GM10847 (cell line): Measurements from ENCODE around the gene UBE2D2.

ENCODE experiments used
- POLR2A ChIP-seq: IDR thresholded peaks from 2 replicates; pipeline ENCODE4 v1.6.1; 2011; ENCODE audit not compliant: insufficient read length; ENCODE audit errors: extremely low read depth

UBE2D2 gene

DNA sequence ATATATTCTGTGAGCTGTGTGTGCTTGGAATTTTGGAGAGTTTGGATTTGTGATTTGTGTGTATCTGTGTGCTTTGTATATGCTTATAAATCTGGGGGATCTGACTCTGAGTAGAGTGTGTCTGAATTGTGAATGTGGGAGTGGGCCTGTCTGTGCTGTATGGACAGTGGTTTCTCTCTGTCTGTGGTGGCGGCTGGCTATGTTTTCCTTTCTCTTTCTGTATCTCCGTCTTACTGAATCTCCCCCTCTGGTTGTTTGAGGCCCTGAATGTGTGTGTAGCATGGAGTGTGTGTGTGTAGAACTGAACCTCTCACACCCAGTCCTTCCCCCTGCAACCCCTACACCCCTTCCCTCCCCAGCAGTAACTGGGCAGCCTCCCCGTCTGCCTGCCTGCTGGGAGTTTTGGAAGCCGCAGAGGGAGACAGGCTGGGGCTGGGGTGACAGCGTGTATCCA, 91.7 kb downstream of the UBE2D2 start:
- TF ChIP-seq POLR2A, result no peak

DNA sequence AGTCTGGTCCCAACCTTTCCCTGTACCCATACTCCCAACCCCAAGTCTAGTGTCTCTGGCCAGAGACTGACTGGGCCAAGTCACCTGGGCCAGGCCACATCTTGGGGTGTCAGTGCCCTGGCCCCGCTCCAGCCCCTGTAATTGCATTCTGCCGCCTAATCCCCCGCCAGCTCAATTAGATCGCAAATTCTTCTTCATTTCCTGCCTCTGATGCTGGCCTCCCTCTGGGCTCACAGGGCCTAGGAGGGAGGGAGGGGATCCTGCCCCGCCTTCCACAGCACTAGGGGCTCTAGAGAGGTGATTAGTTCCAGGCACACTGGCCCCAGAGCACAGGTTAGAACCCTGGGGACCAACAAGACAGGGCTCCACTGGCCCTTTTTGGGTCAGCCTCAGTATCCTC, 92.5 kb downstream of the UBE2D2 start:
- TF ChIP-seq POLR2A, result no peak

GRCh38 chr5:139654464-139654863, 93.3 kb downstream of the UBE2D2 start:
- no peak for TF ChIP-seq POLR2A

DNA sequence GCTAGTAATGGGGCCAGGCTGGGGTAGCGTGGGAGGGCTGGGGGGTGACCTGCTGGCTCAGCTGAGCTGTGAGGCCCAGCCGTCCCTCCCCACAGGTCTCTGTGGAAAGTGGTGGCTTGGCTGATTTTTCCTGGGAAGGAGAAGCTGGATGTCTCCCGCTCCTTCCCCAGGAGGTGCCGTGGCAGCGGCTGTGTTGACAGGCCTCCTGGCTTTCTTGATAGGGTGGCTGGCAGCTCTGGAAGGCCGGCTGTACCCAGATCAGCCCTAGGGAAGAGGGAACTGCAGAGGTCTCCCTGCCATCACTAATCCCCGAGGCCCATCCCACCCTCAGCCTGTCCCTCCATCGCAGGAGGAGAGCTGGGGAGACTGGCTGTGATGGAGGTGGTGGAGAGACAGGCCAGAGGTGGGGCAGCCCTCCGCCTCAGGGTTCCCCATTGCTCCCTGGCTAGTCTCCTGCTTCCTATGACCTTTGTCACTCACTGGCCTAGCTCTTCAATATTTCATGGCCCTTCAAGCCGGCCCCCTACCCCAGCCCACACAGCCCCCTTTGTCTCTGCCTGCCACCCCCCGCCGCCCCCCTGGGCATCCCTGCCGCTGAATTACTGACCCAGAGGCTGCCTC, 93.8 kb downstream of the UBE2D2 start:
- no peak for TF ChIP-seq POLR2A

GRCh38 chr5:139655727-139656271, 94.7 kb downstream of the UBE2D2 start:
- TF ChIP-seq POLR2A, result no peak

- TF ChIP-seq POLR2A, result no peak
Observed at GRCh38 chr5:139657363-139658321, 96.5 kb downstream of the UBE2D2 start.

DNA sequence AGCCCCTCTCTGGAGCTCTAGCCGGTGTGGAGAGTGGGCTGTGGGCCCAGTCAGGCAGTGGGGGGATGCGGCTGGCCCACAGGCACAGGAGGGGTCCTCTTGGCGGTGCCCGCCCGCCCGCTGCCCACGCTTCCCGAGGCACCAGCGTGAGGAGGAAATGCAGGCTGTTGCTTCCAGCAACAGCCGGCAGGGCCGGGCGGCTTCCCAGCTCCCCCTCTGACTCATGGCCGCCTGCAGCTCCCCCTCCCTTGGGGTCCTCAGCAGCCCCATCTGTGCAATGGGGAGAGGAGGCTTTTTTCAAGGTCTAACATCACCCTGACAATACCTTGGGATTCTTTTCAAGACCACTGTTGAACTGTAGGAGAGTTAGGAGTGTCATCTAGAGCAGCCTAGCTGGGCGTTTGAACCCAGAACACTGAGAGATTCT, 97.4 kb downstream of the UBE2D2 start:
- TF ChIP-seq POLR2A, result no peak

DNA sequence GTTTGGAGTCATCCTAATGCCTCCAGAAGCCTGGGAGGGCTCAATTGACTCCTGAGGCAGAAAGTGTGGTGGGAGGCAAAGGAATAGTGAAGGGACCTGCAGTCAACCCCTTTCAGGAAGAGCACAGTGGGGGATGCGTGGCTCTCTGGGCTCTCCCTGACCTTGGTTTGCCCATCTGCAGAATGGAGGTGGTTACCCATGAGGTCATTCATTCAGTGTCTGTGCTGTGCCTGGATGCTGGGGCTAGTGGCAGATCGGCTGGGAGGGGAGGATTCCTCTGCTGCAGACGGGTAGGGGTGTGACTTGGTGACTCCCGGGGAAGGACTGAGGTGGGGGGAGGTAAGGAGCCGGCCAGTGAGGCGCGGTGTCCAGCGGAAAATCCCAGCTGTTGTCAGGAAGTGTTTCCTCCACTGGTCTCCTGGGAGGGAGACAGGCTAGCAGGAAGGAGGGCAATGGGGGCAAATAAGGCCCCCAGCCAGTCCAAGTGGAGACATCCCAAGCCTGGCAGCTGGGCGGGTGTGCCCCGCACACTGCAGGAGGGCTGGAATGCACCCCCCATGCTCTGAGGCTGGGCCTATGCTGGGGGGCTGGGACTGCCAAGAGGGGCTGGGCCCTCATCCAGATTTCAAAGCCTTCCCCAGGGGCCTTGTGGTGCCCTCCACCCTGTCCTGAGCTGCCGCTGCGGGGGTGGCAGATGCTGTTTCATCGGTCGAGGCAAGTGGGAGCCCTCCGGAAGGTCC, 98.0 kb downstream of the UBE2D2 start:
- no peak for TF ChIP-seq POLR2A

DNA sequence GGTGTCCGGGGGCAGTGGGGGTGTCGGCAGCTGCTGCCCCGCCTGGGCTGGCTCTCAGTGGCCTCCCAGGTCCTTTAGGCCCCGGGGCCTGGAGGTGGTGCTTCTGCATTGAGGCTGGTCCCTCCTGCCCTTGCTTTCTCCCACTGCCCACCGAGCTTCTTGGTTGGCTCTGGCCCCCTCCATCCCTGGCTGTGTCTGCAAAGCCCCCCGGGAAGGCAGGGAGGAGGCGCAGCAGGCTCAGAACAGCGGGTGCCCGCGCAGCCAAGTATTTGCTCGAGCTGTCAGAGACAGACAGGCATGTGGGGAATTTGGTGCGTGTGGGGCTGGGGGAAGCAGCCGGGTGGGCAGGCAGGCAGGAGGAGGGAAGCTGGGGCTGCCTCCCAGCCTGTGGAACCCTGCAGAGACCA, 98.6 kb downstream of the UBE2D2 start:
- TF ChIP-seq POLR2A, result no peak

DNA sequence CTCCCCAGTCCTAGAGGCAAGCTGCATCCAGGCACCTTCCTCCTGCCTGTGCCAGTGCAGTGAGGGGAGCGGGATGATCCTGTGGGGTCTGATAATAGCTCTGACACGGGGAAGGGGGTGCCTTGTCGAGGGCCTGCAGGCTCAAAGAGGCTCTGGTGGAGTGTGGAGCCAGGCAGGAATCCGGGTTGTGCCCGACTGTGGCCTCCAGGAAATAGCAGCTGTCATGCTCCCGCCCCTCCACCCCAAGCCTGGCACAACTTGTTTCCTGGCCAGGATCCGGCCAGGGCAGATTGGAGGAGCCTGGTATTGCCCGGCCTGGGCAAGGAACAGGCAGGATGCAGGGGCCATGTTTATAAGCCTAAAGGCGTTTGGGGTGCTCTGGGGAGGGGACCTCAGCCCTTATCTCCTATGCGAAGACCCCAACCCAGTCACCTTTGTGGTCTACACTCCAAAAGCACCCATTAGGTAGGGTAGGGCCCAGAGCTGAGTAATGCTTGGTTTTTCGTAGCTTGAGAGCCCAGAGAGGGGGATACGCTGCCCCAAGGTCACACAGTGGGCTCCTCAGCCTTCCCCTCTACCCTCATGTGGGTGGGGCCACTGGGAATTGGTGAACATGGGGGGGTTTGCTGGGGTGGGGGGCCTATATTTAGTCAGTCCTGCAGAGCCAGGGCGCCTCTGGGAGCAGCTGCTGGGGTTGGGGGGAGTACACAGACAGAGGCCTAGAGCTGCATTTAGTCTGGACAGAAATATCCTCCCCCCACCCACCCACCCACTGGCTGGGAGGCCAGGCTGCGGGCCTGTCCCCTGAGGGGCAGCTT, 99.2 kb downstream of the UBE2D2 start:
- TF ChIP-seq POLR2A, result peak; percentile 12

DNA sequence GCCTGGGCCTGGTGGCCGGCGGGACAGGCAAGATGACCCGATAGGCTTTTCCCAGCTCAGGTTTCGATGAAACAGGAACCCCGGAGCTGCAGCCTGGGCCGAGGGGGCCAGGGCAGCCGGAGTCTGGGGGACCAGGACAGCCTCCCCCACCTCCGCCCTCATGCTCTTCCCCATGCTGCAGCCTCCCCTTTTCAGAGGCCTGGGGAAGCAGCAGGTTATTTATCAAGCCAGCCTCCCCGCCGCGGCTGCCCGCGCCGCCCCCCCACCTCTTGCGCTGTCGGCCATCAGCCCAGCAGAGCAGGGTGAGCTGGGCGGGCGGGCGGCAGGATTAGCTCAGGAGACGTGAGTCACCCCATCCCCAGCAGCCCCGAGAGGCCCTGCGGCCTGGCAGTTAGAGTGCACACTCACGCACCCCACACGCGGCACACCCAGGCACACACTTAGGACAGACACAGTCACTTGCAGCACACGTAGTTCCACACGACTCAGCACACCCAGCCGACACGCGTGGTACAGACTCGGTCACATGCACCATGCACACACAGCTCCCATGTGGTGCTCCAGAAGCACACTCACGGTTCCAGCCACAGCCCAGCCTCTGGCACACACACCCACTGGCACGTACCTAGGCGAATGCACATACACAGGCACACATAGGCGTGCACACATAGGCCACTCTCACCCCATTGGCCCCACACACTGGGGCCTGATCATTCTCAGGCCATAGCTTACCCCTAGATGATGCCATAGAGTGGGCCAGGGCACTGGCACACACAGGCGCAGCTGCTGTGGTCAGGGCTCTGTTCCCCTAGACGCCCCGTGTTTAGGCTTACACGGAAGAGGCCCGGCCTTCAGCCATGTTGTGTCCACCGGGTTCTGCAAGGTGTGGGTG, 100.0 kb downstream of the UBE2D2 start:
- TF ChIP-seq POLR2A, result peak; percentile 17

DNA sequence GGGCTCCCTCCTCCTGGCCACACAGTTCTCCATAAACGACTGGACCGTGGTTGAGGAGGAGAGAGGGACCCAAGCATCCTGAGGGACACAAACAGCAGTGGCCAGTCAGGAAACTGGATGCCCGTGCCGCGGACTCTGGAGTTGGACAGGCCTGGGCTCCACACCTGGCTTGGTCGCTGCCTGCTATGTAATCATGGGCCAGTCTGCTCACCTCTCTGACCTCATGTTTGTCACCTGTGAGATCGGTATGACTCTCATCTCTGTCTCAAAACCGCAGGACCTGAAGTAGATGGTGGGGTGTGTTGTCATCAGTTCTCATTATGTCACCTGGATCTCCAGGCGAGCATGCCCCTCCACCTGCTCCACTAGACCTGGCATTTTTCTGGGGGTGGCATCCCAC, 101.5 kb downstream of the UBE2D2 start:
- TF ChIP-seq POLR2A, result no peak
